Astrocyte of the hippocampus (primary cell): ENCODE measurements around the gene ZXDC.

Experiments
- DNase-seq: peaks from one replicate; pipeline ENCODE4 v3.0.0; 2011; ENCODE audit warnings: low read depth, low spot score

The ZXDC gene

GRCh38 chr3:126417981-126418530 is 57.6 kb downstream of the ZXDC start:
- no peak for DNase-seq

- no peak for DNase-seq
Observed at GRCh38 chr3:126417515-126417914, 58.2 kb downstream of the ZXDC start.

- no peak for DNase-seq
Observed at GRCh38 chr3:126416943-126417342, 58.7 kb downstream of the ZXDC start.

- no peak for DNase-seq
Observed at GRCh38 chr3:126415661-126416591, 59.8 kb downstream of the ZXDC start.

GRCh38 chr3:126414961-126415660 is 60.6 kb downstream of the ZXDC start:
- no peak for DNase-seq

- DNase-seq = no peak
Observed at GRCh38 chr3:126414406-126414805, 61.3 kb downstream of the ZXDC start.

GRCh38 chr3:126413693-126414080 is 62.0 kb downstream of the ZXDC start:
- DNase-seq = no peak

- DNase-seq = no peak
Observed at GRCh38 chr3:126412841-126413692, 62.6 kb downstream of the ZXDC start.

GRCh38 chr3:126408099-126408498 is 67.6 kb downstream of the ZXDC start:
- DNase-seq = no peak

- no peak for DNase-seq
Observed at GRCh38 chr3:126407412-126408044, 68.2 kb downstream of the ZXDC start.

- DNase-seq = no peak
Observed at GRCh38 chr3:126406389-126407296, 69.0 kb downstream of the ZXDC start.

GRCh38 chr3:126402666-126403302 is 72.9 kb downstream of the ZXDC start:
- no peak for DNase-seq

- no peak for DNase-seq
Observed at GRCh38 chr3:126402178-126402577, 73.5 kb downstream of the ZXDC start.

- DNase-seq = no peak
Observed at GRCh38 chr3:126401611-126402160, 74.0 kb downstream of the ZXDC start.

GRCh38 chr3:126399756-126400155 is 75.9 kb downstream of the ZXDC start:
- DNase-seq = no peak

GRCh38 chr3:126399351-126399735 is 76.3 kb downstream of the ZXDC start:
- no peak for DNase-seq

- DNase-seq = no peak
Observed at GRCh38 chr3:126398423-126399350, 77.0 kb downstream of the ZXDC start.
